ENCODE measurements around the gene RPS5.
"Not testable (repeated sequence)": the region's sequence is repeated elsewhere in the genome, so short reads cannot be mapped to it uniquely, and the experiment has no call there.

RPS5 gene

DNA sequence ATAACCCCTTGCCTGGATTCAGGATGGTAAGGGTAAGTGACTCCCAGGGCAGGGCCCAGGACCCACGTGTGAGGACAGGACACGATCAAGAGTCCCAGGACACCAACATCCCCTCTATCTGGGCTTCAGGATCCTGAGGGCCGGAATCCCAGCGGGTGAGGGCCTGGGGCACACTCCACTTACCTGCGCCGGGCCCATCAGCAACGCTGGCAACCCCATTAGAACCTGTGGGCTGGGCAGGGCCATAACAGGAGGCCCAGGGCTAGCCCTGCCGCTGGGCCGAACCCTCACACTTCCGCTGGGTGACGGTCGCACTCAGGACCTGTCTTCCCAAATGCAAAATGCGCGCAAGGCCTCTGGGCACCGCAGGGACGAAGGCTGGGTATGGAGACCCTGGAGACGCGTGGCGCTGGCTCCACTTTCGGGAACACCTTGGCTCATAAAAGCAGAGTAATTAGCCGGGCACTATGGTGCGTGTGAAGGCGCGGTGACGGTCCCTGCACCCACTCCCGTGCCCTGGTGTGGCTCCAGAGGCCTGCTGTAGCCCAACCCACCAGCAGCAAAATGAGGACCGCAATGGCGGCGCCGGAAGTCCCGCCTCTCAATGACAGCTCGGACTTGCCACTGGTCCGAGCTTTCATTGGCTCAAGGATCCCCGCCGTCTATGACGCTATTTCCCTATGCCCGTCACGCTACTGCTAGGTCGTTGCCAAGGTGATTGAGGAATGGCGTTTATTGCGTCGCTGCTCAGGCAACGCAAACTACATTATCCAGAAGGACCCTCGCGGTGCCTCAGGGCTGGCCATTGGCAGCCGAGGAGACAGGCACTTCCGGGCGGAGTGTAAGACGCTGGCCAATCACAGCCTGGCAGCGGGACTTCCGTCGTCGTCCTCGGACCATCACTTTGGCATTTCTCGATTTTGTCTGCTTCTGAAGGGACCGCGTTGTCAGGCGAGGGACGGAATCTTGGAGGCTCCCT is 52.8 kb downstream of the RPS5 start, which contains the start of gene ZNF132:
ZNF132 (minus strand) TSS at position 578 of the 979 bp plus-strand sequence; CDS start at position 246, 332 bp downstream.
- H2AFZ ChIP-seq (ENCODE audit: low read length): no peak within 1 kb of the TSS

GRCh38 chr19:58440556-58440955 is 53.5 kb downstream of the RPS5 start:
- Histone ChIP-seq H3K9me3 (ENCODE audit: low read length) (0 out of 2 replicates have a peak, but pooled peaks cover 2% of the 10 kb centered on the region), H3K9ac (ENCODE audit: low read length) (no peak overlapping the region), H3K79me2 (ENCODE audit: insufficient read depth, low read length) (no peaks in the 10 kb centered on the region), H4K20me1 (ENCODE audit: insufficient read depth, low read length) (no peaks in the 10 kb centered on the region), H3F3A (ENCODE audit: insufficient read depth, low read length) (no peaks in the 10 kb centered on the region), H3K27ac (ENCODE audit: low read depth, low read length, poor library complexity, severe bottlenecking) (no peak overlapping the region), H3K4me3 (ENCODE audit: low read depth, low read length, poor library complexity, severe bottlenecking) (no peak overlapping the region), H2AFZ (ENCODE audit: low read length) (no peak overlapping the region), H3K36me3 (ENCODE audit: insufficient read depth, low read length) (no peaks in the 10 kb centered on the region), H3K4me1 (ENCODE audit: insufficient read depth, low read length, severe bottlenecking) (no peaks in the 10 kb centered on the region), H3K4me2 (ENCODE audit: low read length) (no peak overlapping the region), H3K27me3 (ENCODE audit: insufficient read depth, low read length) (no peaks in the 10 kb centered on the region; the same call in 1 of the 2 replicates), H3K9me2 (ENCODE audit: low read depth, low read length) (no peaks in the 10 kb centered on the region)
- no peak for TF ChIP-seq EZH2 (IDR thresholded peaks at IDR 0.05; ENCODE audit: borderline replicate concordance, low read length)
- no peak for TF ChIP-seq CTCF (IDR thresholded peaks at IDR 0.05; ENCODE audit: low read length)

More for the DNA sequence above, 52.8 kb downstream of the RPS5 start, which contains the start of gene ZNF132:
- Histone ChIP-seq H3F3A (ENCODE audit: insufficient read depth, low read length) (no peaks in the 10 kb centered on the region), H3K4me2 (ENCODE audit: low read length) (no peak within 1 kb of the TSS), H3K4me3 (ENCODE audit: low read depth, low read length, poor library complexity, severe bottlenecking) (no peak within 1 kb of the TSS), H3K9me2 (ENCODE audit: low read depth, low read length) (no peaks in the 10 kb centered on the region), H3K27ac (ENCODE audit: low read depth, low read length, poor library complexity, severe bottlenecking) (no peak within 1 kb of the TSS), H3K79me2 (ENCODE audit: insufficient read depth, low read length) (no peaks in the 10 kb centered on the region), H3K9ac (ENCODE audit: low read length) (no peak within 1 kb of the TSS), H3K27me3 (ENCODE audit: insufficient read depth, low read length) (no peaks in the 10 kb centered on the region; the same call in 1 of the 2 replicates), H3K4me1 (ENCODE audit: insufficient read depth, low read length, severe bottlenecking) (no peaks in the 10 kb centered on the region), H4K20me1 (ENCODE audit: insufficient read depth, low read length) (no peaks in the 10 kb centered on the region), H3K9me3 (ENCODE audit: low read length) (peaks cover 6% of the 10 kb centered on the region; the same call in 1 of the 2 replicates), H3K36me3 (ENCODE audit: insufficient read depth, low read length) (no peaks in the 10 kb centered on the region)
- TF ChIP-seq EZH2 (IDR thresholded peaks at IDR 0.05; ENCODE audit: borderline replicate concordance, low read length) (no peak), CTCF (IDR thresholded peaks at IDR 0.05; ENCODE audit: low read length) (no peak)

- not testable (repeated sequence) for H3K9me2 ChIP-seq (ENCODE audit: low read depth, low read length); H3K4me1 ChIP-seq (ENCODE audit: insufficient read depth, low read length, severe bottlenecking); H3K4me3 ChIP-seq (ENCODE audit: low read depth, low read length, poor library complexity, severe bottlenecking)
Observed at GRCh38 chr19:58442986-58443385, 55.9 kb downstream of the RPS5 start.

More at GRCh38 chr19:58442986-58443385, 55.9 kb downstream of the RPS5 start:
- H3K79me2 ChIP-seq (ENCODE audit: insufficient read depth, low read length); H2AFZ ChIP-seq (ENCODE audit: low read length); H4K20me1 ChIP-seq (ENCODE audit: insufficient read depth, low read length); H3K36me3 ChIP-seq (ENCODE audit: insufficient read depth, low read length); H3K27me3 ChIP-seq (ENCODE audit: insufficient read depth, low read length); H3K9me3 ChIP-seq (ENCODE audit: low read length); H3K27ac ChIP-seq (ENCODE audit: low read depth, low read length, poor library complexity, severe bottlenecking); H3K4me2 ChIP-seq (ENCODE audit: low read length); H3K9ac ChIP-seq (ENCODE audit: low read length); H3F3A ChIP-seq (ENCODE audit: insufficient read depth, low read length): not testable (repeated sequence)
